IMR-90 (cell line): ENCODE results near the gene THRB. TPM values are rescaled to one million over a fixed set of nuclear protein-coding genes. Genes with fewer than 3 reads are reported as not detected.

ENCODE experiments used
- ATAC-seq: fragments of 200-7000 bp; cut with Tn5 transposase; 2 replicates; pipeline ENCODE4 v1.9.1; 2020; ENCODE audit warnings: low read depth, mild to moderate bottlenecking, moderate library complexity
- BruUV-seq: library from RNA; stranded (reverse); fragments of 400-500 nt; replicated peaks from 2 replicates; lab custom pipeline; 2021; lab: Mats Ljungman, UMichigan
- CTCF ChIA-PET: fragments of 300-600 bp; formaldehyde crosslinking; extraction: SDS; loops from one replicate; lab custom pipeline; 2021; ENCODE audit warnings: antibody characterized with exemption; lab: Yijun Ruan, JAX
- POLR2A ChIA-PET: fragments of 300-600 bp; sonication (Branson Sonifier 250); formaldehyde crosslinking; loops from one replicate; lab custom pipeline; 2022; ENCODE audit warnings: antibody characterized with exemption; ENCODE audit not compliant: unreplicated experiment; lab: Charles Lee
- DNase-seq: peaks from one replicate; pipeline ENCODE4 v3.0.0; 2013
- H2AFZ ChIP-seq: replicated peaks from 2 replicates; pipeline ENCODE3; 2013; ENCODE audit warnings: low read length, mild to moderate bottlenecking; ENCODE audit not compliant: poor library complexity
- H2AK5ac ChIP-seq: 2 replicates; pipeline ENCODE4 v1.6.1; 2013; ENCODE audit warnings: low read depth, low read length, inconsistent platforms
- H2AK9ac ChIP-seq: replicated peaks from 2 replicates; pipeline ENCODE3; 2013; ENCODE audit warnings: mild to moderate bottlenecking, low read depth, low read length, moderate library complexity; ENCODE audit not compliant: poor library complexity
- H2BK120ac ChIP-seq: 2 replicates; pipeline ENCODE4 v1.6.1; 2013; ENCODE audit warnings: low read depth, low read length, inconsistent platforms
- H2BK15ac ChIP-seq: 3 replicates; pipeline ENCODE4 v1.6.1; 2013; ENCODE audit warnings: low read depth, low read length, inconsistent platforms
- H2BK20ac ChIP-seq: 2 replicates; pipeline ENCODE4 v1.6.1; 2013; ENCODE audit warnings: low read depth, mild to moderate bottlenecking, inconsistent platforms, low read length, moderate library complexity
- H2BK5ac ChIP-seq: 2 replicates; pipeline ENCODE4 v1.6.1; 2013; ENCODE audit warnings: mild to moderate bottlenecking, low read depth, low read length, inconsistent platforms; ENCODE audit not compliant: poor library complexity, severe bottlenecking
- H3K14ac ChIP-seq: replicated peaks from 2 replicates; pipeline ENCODE4 v1.6.1; 2013; ENCODE audit warnings: low read depth, low read length, inconsistent platforms
- H3K18ac ChIP-seq: 2 replicates; pipeline ENCODE4 v1.6.1; 2013; ENCODE audit warnings: low read depth, low read length, control low read depth
- H3K23ac ChIP-seq: 2 replicates; pipeline ENCODE4 v1.6.1; 2013; ENCODE audit warnings: low read depth, low read length, inconsistent platforms
- H3K27ac ChIP-seq: 2 replicates; pipeline ENCODE4 v1.5.1; 2013; ENCODE audit warnings: mild to moderate bottlenecking, control low read depth, low read length; ENCODE audit not compliant: insufficient read depth
- H3K27me3 ChIP-seq: 2 replicates; pipeline ENCODE4 v1.6.1; 2013; ENCODE audit warnings: low read length; ENCODE audit not compliant: control insufficient read depth, insufficient read depth
- H3K36me3 ChIP-seq: 2 replicates; pipeline ENCODE4 v1.6.1; 2013; ENCODE audit warnings: low read length, mixed read lengths; ENCODE audit not compliant: control insufficient read depth, insufficient read depth
- H3K4ac ChIP-seq: 2 replicates; pipeline ENCODE4 v1.6.1; 2013; ENCODE audit warnings: low read depth, low read length, inconsistent platforms
- H3K4me1 ChIP-seq: 2 replicates; pipeline ENCODE4 v1.6.1; 2013; ENCODE audit warnings: low read length, mixed read lengths; ENCODE audit not compliant: control insufficient read depth, insufficient read depth
- H3K4me2 ChIP-seq: 2 replicates; pipeline ENCODE4 v1.6.1; 2013; ENCODE audit warnings: low read depth, mild to moderate bottlenecking, control low read depth, low read length, moderate library complexity
- H3K4me3 ChIP-seq: 2 replicates; pipeline ENCODE4 v1.5.1; 2013; ENCODE audit warnings: low read depth, mild to moderate bottlenecking, control low read depth, low read length, moderate library complexity; ENCODE audit not compliant: insufficient read depth
- H3K56ac ChIP-seq: 2 replicates; pipeline ENCODE4 v1.6.1; 2013; ENCODE audit warnings: low read length, inconsistent platforms; ENCODE audit not compliant: insufficient read depth; ENCODE audit errors: extremely low read depth
- H3K79me1 ChIP-seq, 2 experiments: 2 replicates each; pipeline ENCODE4 v1.6.1; 2013; ENCODE audit warnings: low read length in 2 of 2, inconsistent platforms in 1 of 2, low read depth in 1 of 2
- H3K9ac ChIP-seq: 2 replicates; pipeline ENCODE4 v1.6.1; 2013; ENCODE audit warnings: low read depth, low read length, control low read depth
- H3K9me1 ChIP-seq: 2 replicates; pipeline ENCODE4 v1.6.1; 2013; ENCODE audit warnings: low read length, inconsistent platforms; ENCODE audit not compliant: insufficient read depth
- H3K9me3 ChIP-seq: 2 replicates; pipeline ENCODE4 v1.6.1; 2013; ENCODE audit warnings: low read length; ENCODE audit not compliant: control insufficient read depth, insufficient read depth
- H4K20me1 ChIP-seq: 2 replicates; pipeline ENCODE4 v1.6.1; 2013; ENCODE audit warnings: low read length, inconsistent platforms; ENCODE audit not compliant: insufficient read depth
- H4K5ac ChIP-seq: 2 replicates; pipeline ENCODE4 v1.6.1; 2013; ENCODE audit warnings: mild to moderate bottlenecking, low read depth, low read length, control low read depth
- H4K8ac ChIP-seq, 2 experiments: 2 replicates each; pipeline ENCODE4 v1.6.1; 2013; ENCODE audit warnings: low read depth in 2 of 2, low read length in 2 of 2, control low read depth in 1 of 2, inconsistent platforms in 1 of 2
- H4K91ac ChIP-seq: 2 replicates; pipeline ENCODE4 v1.6.1; 2013; ENCODE audit warnings: low read depth, low read length, inconsistent platforms; ENCODE audit not compliant: insufficient read depth
- BHLHE40 ChIP-seq: fragments of 150-350 bp; IDR thresholded peaks from 2 replicates; pipeline ENCODE4 v1.6.1; 2016; ENCODE audit warnings: mild to moderate bottlenecking, low read depth, low read length
- CEBPB ChIP-seq: IDR thresholded peaks from 2 replicates; pipeline ENCODE4 v1.6.1; 2012; ENCODE audit warnings: low read depth, low read length, improper control_type of control experiment
- CHD1 ChIP-seq: IDR thresholded peaks from 2 replicates; pipeline ENCODE4 v1.6.1; 2012; ENCODE audit warnings: low read depth, low read length, improper control_type of control experiment
- CTCF ChIP-seq: conservative IDR thresholded peaks from 2 replicates; pipeline ENCODE4 v1.5.1; 2012; ENCODE audit warnings: mild to moderate bottlenecking, low read depth, low read length, improper control_type of control experiment
- FOS ChIP-seq: fragments of 150-350 bp; IDR thresholded peaks from 2 replicates; pipeline ENCODE4 v1.6.1; 2016; ENCODE audit warnings: low read depth, low read length
- MAFK ChIP-seq: IDR thresholded peaks from 2 replicates; pipeline ENCODE4 v1.6.1; 2012; ENCODE audit warnings: low read depth, low read length, improper control_type of control experiment
- MAZ ChIP-seq: IDR thresholded peaks from 2 replicates; pipeline ENCODE4 v1.6.1; 2012; ENCODE audit warnings: low read depth, mild to moderate bottlenecking, low read length, improper control_type of control experiment, moderate library complexity, borderline replicate concordance
- MXI1 ChIP-seq: IDR thresholded peaks from 2 replicates; pipeline ENCODE4 v1.6.1; 2012; ENCODE audit warnings: low read depth, mild to moderate bottlenecking, low read length, moderate library complexity, borderline replicate concordance
- NFE2L2 ChIP-seq: fragments of 150-350 bp; IDR thresholded peaks from 2 replicates; pipeline ENCODE4 v1.6.1; 2016; ENCODE audit warnings: low read depth, mild to moderate bottlenecking, low read length
- POLR2A ChIP-seq: IDR thresholded peaks from 2 replicates; pipeline ENCODE4 v1.6.1; 2012; ENCODE audit warnings: mild to moderate bottlenecking, low read depth, low read length
- RAD21 ChIP-seq: IDR thresholded peaks from 2 replicates; pipeline ENCODE4 v1.6.1; 2012; ENCODE audit warnings: low read length, improper control_type of control experiment
- RCOR1 ChIP-seq: IDR thresholded peaks from 2 replicates; pipeline ENCODE4 v1.6.1; 2012; ENCODE audit warnings: mild to moderate bottlenecking, low read length, improper control_type of control experiment; ENCODE audit not compliant: insufficient replicate concordance
- RFX5 ChIP-seq: IDR thresholded peaks from 2 replicates; pipeline ENCODE4 v1.8.0; 2012; ENCODE audit warnings: low read depth, mild to moderate bottlenecking, low read length, moderate library complexity
- SMC3 ChIP-seq: fragments of 150-350 bp; IDR thresholded peaks from 2 replicates; pipeline ENCODE4 v1.6.1; 2016; ENCODE audit warnings: low read depth, mild to moderate bottlenecking, antibody characterized with exemption, low read length, moderate library complexity
- WGBS, 2 experiments: methylation state at CpG; one replicate each; pipeline versions ENCODE4 v1.1.5 to v1.1.7; 2013; ENCODE audit warnings: missing lambda C conversion rate in 2 of 2; ENCODE audit not compliant: insufficient read length in 1 of 2; ENCODE audit errors: extremely low coverage in 2 of 2; 5-methylcytosine and 5-hydroxymethylcytosine counted together
- dilution Hi-C: fragments of 300-500 bp; cut with HindIII; formaldehyde crosslinking; loops from one replicate; pipeline ENCODE4 v1.14.3; 2018; ENCODE audit warnings: low sequenced_read_pairs; ENCODE audit not compliant: unreplicated experiment
- in situ Hi-C: fragments of 300-500 bp; cut with MboI; formaldehyde crosslinking; loops from 3 replicates; pipeline ENCODE4 v1.14.3; 2019; ENCODE audit warnings: low sequenced_read_pairs, inconsistent platforms, mixed read lengths
- intact Hi-C: fragments of 100-400 bp; cut with micrococcal nuclease; formaldehyde crosslinking; loops from 2 replicates; pipeline ENCODE4 v1.10.0; 2022
- polyA plus RNA-seq, 3 experiments: library from polyadenylated mRNA; depleted of rRNA; stranded (reverse); fragments of >200 nt; gene quantifications; 2 replicates each; pipeline ENCODE4 v1.2.3, GENCODE V29; 2012; ENCODE audit warnings: low replicate concordance in 1 of 3
- total RNA-seq: library from RNA; depleted of rRNA; stranded (reverse); fragments of >200 nt; gene quantifications from 2 replicates; pipeline ENCODE4 v1.2.3, GENCODE V29; 2012
- TF ChIP-seq, protein P1 (sequence below): fragments of 150-350 bp; IDR thresholded peaks from 2 replicates; pipeline ENCODE4 v1.6.1; 2016; ENCODE audit warnings: low read depth, mild to moderate bottlenecking, low read length, moderate library complexity, borderline replicate concordance
- TF ChIP-seq, protein P2 (sequence below): fragments of 150-350 bp; IDR thresholded peaks from 2 replicates; pipeline ENCODE4 v1.6.1; 2017; ENCODE audit warnings: mild to moderate bottlenecking, antibody characterized with exemption, low read length, low read depth

The THRB gene
- total and polyA plus RNA-seq, 2 of the 4 experiments (the other 2 are of a cell fraction), result under 0.01 TPM; not detected in 1

- no peaks in the 10 kb centered on the region for H3K9me1 ChIP-seq
- TF ChIP-seq CEBPB (no peak), SMC3 (no peak), MAFK (no peak), POLR2A (no peak), NFE2L2 (no peak), BHLHE40 (no peak), RCOR1 (no peak), CTCF (no peak), MXI1 (no peak), MAZ (no peak), RFX5 (no peak), RAD21 (no peak), CHD1 (no peak), FOS (no peak)
- TF ChIP-seq, protein P1, sequence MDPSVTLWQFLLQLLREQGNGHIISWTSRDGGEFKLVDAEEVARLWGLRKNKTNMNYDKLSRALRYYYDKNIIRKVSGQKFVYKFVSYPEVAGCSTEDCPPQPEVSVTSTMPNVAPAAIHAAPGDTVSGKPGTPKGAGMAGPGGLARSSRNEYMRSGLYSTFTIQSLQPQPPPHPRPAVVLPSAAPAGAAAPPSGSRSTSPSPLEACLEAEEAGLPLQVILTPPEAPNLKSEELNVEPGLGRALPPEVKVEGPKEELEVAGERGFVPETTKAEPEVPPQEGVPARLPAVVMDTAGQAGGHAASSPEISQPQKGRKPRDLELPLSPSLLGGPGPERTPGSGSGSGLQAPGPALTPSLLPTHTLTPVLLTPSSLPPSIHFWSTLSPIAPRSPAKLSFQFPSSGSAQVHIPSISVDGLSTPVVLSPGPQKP, result no peak
- TF ChIP-seq, protein P2, sequence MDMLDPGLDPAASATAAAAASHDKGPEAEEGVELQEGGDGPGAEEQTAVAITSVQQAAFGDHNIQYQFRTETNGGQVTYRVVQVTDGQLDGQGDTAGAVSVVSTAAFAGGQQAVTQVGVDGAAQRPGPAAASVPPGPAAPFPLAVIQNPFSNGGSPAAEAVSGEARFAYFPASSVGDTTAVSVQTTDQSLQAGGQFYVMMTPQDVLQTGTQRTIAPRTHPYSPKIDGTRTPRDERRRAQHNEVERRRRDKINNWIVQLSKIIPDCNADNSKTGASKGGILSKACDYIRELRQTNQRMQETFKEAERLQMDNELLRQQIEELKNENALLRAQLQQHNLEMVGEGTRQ, result no peak
Observed at GRCh38 chr3:24454856-24455255, 39.8 kb downstream of the THRB start.

More at GRCh38 chr3:24454856-24455255, 39.8 kb downstream of the THRB start:
- no peak overlapping the region for H2AK9ac ChIP-seq
- H3K14ac ChIP-seq, result no peak overlapping the region
- H3K27ac ChIP-seq, result no peak overlapping the region
- H3K56ac ChIP-seq, result no peak overlapping the region
- in situ Hi-C loops (no loop called here), intact Hi-C loops (no loop called here), dilution Hi-C loops (no loop called here)
- no peak overlapping the region for H3K4ac ChIP-seq
- H3K23ac ChIP-seq, result no peak overlapping the region
- H3K4me1 ChIP-seq, result no peaks in the 10 kb centered on the region
- no peak for ATAC-seq
- no peak overlapping the region for H4K8ac ChIP-seq
- H3K9me3 ChIP-seq, result no peaks in the 10 kb centered on the region
- no peak overlapping the region for H3K4me3 ChIP-seq
- H2BK5ac ChIP-seq, result no peak overlapping the region
- ChIA-PET CTCF (no interaction called here), POLR2A (no interaction called here)
- DNase-seq, result no peak
- WGBS, 2 experiments, result no CpG with 5 or more reads among the region's 3 CpGs
- H3K36me3 ChIP-seq, result no peaks in the 10 kb centered on the region
- H2BK15ac ChIP-seq, result no peak overlapping the region
- no peak overlapping the region for H4K5ac ChIP-seq
- BruUV-seq, result no TSS peak
- no peak overlapping the region for H2AFZ ChIP-seq
- H3K18ac ChIP-seq, result no peak overlapping the region
- H2BK20ac ChIP-seq, result no peak overlapping the region
- H3K79me1 ChIP-seq, result no peaks in the 10 kb centered on the region
- no peak overlapping the region for H2AK5ac ChIP-seq
- H4K20me1 ChIP-seq, result no peaks in the 10 kb centered on the region
- H3K4me2 ChIP-seq, result no peak overlapping the region
- H3K27me3 ChIP-seq, result no peaks in the 10 kb centered on the region
- no peak overlapping the region for H4K91ac ChIP-seq
- no peak overlapping the region for H3K9ac ChIP-seq
- no peak overlapping the region for H2BK120ac ChIP-seq
